ENCODE data around the gene SYNJ2. TPM values are rescaled to one million over a fixed set of nuclear protein-coding genes. Genes with fewer than 3 reads are reported as not detected.
A peak's percentile ranks its signal among the peaks of the same experiment; 100 is the strongest.

SYNJ2 gene
- total and polyA plus RNA-seq, 2 donors (not counting 3 experiments of a cell fraction or from before 2014, with no cell fraction given): 35.1 to 78.2 TPM

DNA sequence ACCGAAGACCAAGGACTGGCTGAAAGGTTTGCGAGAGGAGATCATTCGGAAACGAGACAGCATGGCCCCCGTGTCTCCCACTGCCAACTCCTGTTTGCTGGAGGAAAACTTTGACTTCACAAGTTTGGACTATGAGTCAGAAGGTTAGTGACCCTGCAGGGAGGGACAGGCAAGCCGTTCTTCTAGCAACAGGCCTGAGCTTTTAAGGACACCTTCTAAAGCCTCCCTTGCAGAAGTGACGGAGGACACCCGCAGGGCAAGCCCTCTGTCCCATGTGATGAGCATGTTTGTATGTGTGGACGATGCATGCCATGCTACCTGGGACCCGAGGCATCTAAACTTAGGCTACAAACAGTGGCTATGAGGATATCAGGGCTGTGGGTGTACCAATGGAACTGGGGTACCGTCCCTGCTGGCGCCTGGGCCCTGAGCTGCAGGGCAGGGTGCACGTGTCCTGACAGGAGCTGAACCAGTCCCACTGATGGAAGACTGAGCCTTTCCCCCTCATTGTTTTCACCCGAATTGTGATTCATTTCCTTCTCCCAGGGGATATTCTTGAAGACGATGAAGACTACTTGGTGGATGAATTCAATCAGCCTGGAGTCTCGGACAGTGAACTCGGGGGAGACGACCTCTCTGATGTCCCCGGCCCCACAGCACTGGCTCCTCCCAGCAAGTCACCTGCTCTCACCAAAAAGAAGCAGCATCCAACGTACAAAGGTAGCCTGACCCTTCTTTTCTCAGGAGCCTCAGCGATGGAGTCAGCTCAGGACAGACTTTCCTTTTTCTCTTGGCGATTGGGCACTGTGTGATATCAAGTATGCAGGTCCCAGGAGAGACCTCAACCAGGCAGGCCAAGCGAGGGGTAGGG lies 102.0 kb downstream of the SYNJ2 start:
- TF ChIP-seq MYC (IDR thresholded peaks at IDR 0.05; ENCODE audit: low read depth, low read length) (no peak), FOS (IDR thresholded peaks at IDR 0.05; ENCODE audit: borderline replicate concordance, insufficient read depth, low read length) (no peak), EZH2 (IDR thresholded peaks at IDR 0.05; ENCODE audit: borderline replicate concordance, low read depth, low read length, severe bottlenecking) (no peak), POLR2A (IDR thresholded peaks at IDR 0.05; ENCODE audit: low read depth, low read length) (no peak), JUN (IDR thresholded peaks at IDR 0.05; ENCODE audit: borderline replicate concordance, insufficient read depth, insufficient read length, low read depth) (no peak), GATA2 (IDR thresholded peaks at IDR 0.05; ENCODE audit: insufficient read depth, insufficient read length, low read depth, low read length) (no peak), POLR2AphosphoS5 (IDR thresholded peaks at IDR 0.05; ENCODE audit: insufficient read depth, low read depth, low read length) (no peak)
- TF ChIP-seq, protein P1, sequence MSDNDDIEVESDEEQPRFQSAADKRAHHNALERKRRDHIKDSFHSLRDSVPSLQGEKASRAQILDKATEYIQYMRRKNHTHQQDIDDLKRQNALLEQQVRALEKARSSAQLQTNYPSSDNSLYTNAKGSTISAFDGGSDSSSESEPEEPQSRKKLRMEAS (IDR thresholded peaks at IDR 0.05; ENCODE audit: insufficient read depth, insufficient read length): no peak
- Histone ChIP-seq H3K27me3 (ENCODE audit: control insufficient read depth in 2 of 2, insufficient read depth in 2 of 2, low read length in 2 of 2) (no peaks in the 10 kb centered on the region), H4K20me1 (replicated peaks; ENCODE audit: control insufficient read depth, extremely low read depth, insufficient read depth, low read length) (no peaks in the 10 kb centered on the region), H3K4me3 (replicated peaks in 1 of 3; ENCODE audit: insufficient read depth in 1 of 3, low read depth in 1 of 3, low read length in 3 of 3) (no peak overlapping the region), H3K36me3 (ENCODE audit: control insufficient read depth in 2 of 2, extremely low read depth in 1 of 2, insufficient read depth in 2 of 2, low read length in 2 of 2) (peaks cover 46 to 53% of the 10 kb centered on the region in 2 experiments), H3K79me2 (ENCODE audit: control insufficient read depth, insufficient read depth, low read length) (no peaks in the 10 kb centered on the region), H3K9me1 (replicated peaks; ENCODE audit: control insufficient read depth, extremely low read depth, insufficient read depth, low read length) (no peaks in the 10 kb centered on the region), H2AFZ (ENCODE audit: low read depth, low read length) (no peak overlapping the region), H3K4me1 (ENCODE audit: control insufficient read depth, extremely low read depth, insufficient read depth, low read length) (peaks cover 6% of the 10 kb centered on the region), H3K4me2 (ENCODE audit: insufficient read depth, low read length) (no peak overlapping the region), H3K27ac (ENCODE audit: insufficient read depth, low read depth, low read length) (no peak overlapping the region), H3K9me3 (replicated peaks; ENCODE audit: control insufficient read depth, insufficient read depth, low read length) (no peaks in the 10 kb centered on the region), H3K9ac (replicated peaks; ENCODE audit: extremely low read depth, insufficient read depth, low read length) (no peak overlapping the region)
- CTCF ChIA-PET: interaction anchor here (0.6 to 2.3 kb wide), 3 partner anchors 12 to 80 kb away, joined by 3 to 9 read pairs (median 3); no protein-coding TSS in a partner anchor
- intact Hi-C loops (cut with micrococcal nuclease) (no loop called here), dilution Hi-C loops (cut with MboI; ENCODE audit: extremely low pct_ligation_motif_present, low sequenced_read_pairs) (no loop called here)
- FAIRE-seq (peak; percentile 72), DNase-seq (ENCODE audit: low read depth, low spot score) (no peak)
- BruUV-seq (replicated peaks): no TSS peak
- POLR2A ChIA-PET: no interaction called here
